SH-SY5Y (cell line): ENCODE results near the gene SETD5.

Experiments used
- GATA2 ChIP-seq: IDR thresholded peaks from 2 replicates; pipeline ENCODE4 v1.6.1; 2011; ENCODE audit warnings: mild to moderate bottlenecking, low read depth, low read length
- GATA3 ChIP-seq: IDR thresholded peaks from 2 replicates; pipeline ENCODE4 v1.6.1; 2011; ENCODE audit warnings: low read depth, mild to moderate bottlenecking, low read length, moderate library complexity

- TF ChIP-seq GATA3 (no peak), GATA2 (no peak)
Observed at GRCh38 chr3:9361691-9362388, 35.6 kb upstream of the SETD5 start.
